Choroid plexus epithelial cell (primary cell): ENCODE results near the gene KDM4C.
"Not testable (repeated sequence)": the region's sequence is repeated elsewhere in the genome, so short reads cannot be mapped to it uniquely, and the experiment has no call there.

Source experiments
- DNase-seq: peaks from one replicate; pipeline ENCODE4 v3.0.0-alpha.2; 2010; ENCODE audit warnings: low read depth
- H3K4me3 ChIP-seq: 2 replicates; pipeline ENCODE4 v1.5.1; 2011; ENCODE audit warnings: low read depth, mild to moderate bottlenecking, control low read depth, low read length, moderate library complexity
- TF ChIP-seq, protein P1 (sequence below): conservative IDR thresholded peaks from 2 replicates; pipeline ENCODE4 v1.5.1; 2011; ENCODE audit warnings: low read depth, mild to moderate bottlenecking, control low read depth, inconsistent platforms, low read length, moderate library complexity

Gene KDM4C

DNA sequence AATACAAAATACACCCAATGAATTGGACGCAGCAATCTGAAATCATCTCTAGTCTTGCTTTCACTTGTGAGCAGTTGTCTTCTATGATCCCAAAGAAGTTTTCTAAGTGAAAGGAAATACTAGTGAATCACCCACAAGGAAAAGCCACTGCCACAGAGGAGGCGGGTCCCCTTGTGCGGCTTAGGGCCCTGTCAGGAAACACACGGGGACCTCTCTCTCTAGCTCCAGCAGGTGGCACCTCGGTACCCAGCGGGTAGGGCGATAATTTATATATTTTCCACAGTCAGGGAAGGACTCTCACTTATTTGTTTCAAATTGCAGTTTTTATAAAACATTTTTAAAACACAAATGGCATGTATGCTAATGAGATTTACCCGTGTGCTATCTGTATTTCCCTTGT is 417.1 kb downstream of the KDM4C start:
- TF ChIP-seq, protein P1, sequence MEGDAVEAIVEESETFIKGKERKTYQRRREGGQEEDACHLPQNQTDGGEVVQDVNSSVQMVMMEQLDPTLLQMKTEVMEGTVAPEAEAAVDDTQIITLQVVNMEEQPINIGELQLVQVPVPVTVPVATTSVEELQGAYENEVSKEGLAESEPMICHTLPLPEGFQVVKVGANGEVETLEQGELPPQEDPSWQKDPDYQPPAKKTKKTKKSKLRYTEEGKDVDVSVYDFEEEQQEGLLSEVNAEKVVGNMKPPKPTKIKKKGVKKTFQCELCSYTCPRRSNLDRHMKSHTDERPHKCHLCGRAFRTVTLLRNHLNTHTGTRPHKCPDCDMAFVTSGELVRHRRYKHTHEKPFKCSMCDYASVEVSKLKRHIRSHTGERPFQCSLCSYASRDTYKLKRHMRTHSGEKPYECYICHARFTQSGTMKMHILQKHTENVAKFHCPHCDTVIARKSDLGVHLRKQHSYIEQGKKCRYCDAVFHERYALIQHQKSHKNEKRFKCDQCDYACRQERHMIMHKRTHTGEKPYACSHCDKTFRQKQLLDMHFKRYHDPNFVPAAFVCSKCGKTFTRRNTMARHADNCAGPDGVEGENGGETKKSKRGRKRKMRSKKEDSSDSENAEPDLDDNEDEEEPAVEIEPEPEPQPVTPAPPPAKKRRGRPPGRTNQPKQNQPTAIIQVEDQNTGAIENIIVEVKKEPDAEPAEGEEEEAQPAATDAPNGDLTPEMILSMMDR = no peak
- no peak for DNase-seq
- no peak overlapping the region for H3K4me3 ChIP-seq

DNA sequence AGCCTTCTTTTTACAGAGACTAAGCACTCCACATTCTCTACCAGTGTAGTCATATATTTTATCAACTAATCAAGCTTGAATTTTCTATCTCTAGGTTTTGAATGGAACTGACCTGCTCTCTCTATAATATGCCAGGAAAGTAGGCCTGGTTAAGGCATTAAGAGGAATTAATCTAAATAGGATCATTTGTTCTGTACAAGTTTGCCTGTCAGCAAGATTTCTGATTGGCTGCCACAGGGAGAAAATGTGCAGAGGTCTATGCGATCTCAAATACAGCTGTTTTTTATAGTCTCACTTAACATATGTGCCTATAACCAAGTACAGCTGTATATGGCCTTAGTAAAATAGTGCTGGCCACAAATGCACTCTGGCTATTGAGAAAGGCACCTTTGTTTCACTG is 418.8 kb downstream of the KDM4C start:
- DNase-seq = no peak
- no peak overlapping the region for H3K4me3 ChIP-seq
- TF ChIP-seq, protein P1 = no peak

DNA sequence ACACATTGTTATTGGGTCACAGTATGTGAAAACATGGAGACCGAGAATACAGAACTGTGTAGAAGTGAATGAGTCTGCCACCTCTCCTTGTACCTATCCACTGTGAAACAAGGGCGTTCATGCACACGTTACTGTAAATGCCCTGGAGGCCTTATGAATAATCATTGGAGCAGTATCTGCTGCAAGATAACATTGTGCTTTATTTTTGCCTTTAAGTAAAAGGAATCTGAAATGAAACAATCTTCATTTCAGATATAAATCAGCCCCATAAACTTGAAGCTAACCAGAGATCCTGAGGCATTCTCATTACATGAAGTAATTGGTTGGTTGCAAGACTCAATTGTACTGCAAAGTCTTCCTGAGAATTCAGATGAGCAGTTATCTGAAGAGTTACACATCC is 419.6 kb downstream of the KDM4C start:
- no peak overlapping the region for H3K4me3 ChIP-seq
- no peak for DNase-seq
- TF ChIP-seq, protein P1 = no peak

DNA sequence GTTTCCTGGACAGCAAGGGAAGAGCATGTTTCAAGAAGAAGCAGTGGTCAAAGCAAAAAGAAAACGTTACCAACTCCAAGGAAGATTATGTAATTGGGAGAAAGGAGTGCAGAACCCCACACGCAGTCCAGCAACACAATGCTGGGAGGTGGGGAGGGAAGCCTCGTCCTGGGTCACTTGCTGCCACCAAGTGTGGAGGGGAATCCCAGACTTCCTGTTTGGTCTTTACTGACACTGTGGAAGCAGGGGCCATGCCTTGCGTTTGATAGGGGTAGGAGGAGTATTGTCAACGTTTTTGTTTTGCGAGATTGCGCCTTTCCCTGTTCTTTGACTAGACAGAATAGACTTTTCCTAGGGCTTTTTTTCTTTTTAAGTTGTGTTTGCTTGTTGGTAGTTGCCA is 421.0 kb downstream of the KDM4C start:
- DNase-seq = no peak
- no peak overlapping the region for H3K4me3 ChIP-seq
- TF ChIP-seq, protein P1 = no peak

DNA sequence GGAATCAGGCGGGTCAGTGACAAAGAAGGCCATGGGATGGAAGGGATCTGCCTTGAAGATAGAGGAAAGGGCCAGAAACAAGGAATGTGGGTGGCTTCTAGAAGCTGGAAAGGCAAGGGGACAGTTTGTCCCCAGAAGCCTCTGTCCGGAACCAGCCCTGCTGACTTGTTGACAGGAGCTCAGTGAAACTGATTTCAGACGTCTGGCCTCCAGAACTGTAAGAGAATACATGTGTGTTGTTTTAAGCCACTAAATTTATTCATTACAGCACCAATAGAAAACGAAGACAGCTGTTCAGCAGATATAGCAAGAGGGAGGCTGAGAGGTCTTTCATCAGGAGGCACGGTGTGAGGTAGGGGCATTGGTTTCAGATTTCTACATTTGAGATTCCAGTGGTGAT is 422.5 kb downstream of the KDM4C start:
- DNase-seq = peak; percentile 53
- H3K4me3 ChIP-seq = no peak overlapping the region
- TF ChIP-seq, protein P1 = no peak

DNA sequence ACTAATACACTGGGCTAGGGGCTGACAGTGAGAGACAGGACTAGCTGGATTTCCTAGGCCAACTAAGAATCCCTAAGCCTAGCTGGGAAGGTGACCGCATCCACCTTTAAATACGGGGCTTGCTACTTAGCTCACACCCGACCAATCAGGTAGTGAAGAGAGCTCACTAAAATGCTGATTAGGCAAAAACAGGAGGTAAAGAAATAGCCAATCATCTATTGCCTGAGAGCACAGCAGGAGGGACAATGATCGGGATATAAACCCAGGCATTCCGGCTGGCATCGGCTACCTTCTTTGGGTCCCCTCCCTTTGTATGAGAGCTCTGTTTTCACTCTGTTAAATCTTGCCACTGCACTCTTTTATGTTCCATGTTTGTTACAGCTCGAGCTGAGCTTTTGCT is 425.4 kb downstream of the KDM4C start:
- DNase-seq, H3K4me3 ChIP-seq: not testable (repeated sequence)

DNA sequence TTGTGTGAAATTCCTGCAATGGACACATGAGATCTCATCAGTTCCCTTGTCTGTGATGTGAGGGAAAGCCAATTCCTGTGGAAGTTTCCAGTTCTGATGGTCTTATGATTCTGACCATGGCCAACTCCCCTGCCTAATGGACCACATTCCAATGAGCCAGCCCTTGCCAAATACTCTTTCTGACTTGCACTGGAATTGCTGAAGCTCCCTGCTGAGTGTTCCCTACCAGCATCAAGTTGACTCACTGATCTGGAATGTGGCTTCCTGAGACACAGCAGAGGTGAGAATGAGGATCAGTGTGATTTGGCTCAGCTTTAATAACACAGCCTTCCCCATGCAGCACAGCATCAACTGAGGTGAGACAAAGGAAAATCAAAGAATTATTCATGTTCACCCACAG is 427.8 kb downstream of the KDM4C start:
- peak; percentile 97 for DNase-seq
- no peak overlapping the region for H3K4me3 ChIP-seq
- TF ChIP-seq, protein P1 = no peak

DNA sequence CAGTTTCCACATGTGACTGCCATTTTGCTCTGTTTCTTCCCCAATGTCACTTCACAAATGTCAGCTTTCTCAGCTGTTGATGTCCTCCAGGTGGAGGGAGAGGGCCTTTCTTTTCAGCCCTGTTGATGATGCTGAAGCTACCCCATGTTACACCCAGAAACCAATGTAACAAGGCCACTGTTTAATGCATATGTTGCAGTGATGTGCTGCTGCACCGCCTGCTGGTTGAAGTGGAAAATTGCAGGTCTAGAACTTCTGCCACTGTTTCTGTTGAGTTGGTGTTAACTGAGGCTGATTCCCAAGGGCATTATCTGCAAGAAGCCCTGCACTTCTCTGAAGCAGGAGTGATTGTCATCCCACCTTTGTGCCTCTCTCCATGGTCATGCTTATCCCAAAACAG is 428.4 kb downstream of the KDM4C start:
- H3K4me3 ChIP-seq = no peak overlapping the region
- peak; percentile 65 for DNase-seq
- TF ChIP-seq, protein P1 = peak; percentile 86
